ENCODE measurements around the gene PRR7. TPM values are rescaled to one million over a fixed set of nuclear protein-coding genes. Genes with fewer than 3 reads are reported as not detected.
A peak's percentile ranks its signal among the peaks of the same experiment; 100 is the strongest.

The PRR7 gene
- total RNA-seq, 1 donor from 2014 or later = 8.8 TPM

DNA sequence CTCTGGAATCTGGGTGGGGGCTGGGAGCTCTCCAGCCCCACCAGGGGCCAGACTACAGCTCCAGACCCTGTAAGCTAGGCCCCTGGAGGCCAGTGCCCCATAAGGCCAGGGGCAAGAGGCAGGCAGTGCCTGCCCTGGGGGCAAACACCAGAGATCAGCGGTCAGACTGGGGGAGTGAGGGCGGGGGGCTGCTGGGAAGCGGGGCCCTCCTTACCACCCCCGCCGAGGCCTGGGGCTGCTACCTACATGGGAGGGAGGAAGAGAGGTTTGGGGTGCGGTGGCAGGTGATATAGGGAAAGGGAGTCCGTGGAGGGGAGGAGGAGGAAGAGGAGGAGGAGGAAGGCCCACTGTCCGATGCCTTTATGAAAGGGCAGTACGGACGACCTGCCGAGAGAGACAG lies 12.7 kb downstream of the PRR7 start:
- no peak overlapping the region for H3K27ac Mint-ChIP-seq
- DNase-seq (ENCODE audit: extremely low spot score, unreplicated experiment) = no peak
- no peak overlapping the region for H3K4me3 Mint-ChIP-seq
- TF ChIP-seq, protein P1, sequence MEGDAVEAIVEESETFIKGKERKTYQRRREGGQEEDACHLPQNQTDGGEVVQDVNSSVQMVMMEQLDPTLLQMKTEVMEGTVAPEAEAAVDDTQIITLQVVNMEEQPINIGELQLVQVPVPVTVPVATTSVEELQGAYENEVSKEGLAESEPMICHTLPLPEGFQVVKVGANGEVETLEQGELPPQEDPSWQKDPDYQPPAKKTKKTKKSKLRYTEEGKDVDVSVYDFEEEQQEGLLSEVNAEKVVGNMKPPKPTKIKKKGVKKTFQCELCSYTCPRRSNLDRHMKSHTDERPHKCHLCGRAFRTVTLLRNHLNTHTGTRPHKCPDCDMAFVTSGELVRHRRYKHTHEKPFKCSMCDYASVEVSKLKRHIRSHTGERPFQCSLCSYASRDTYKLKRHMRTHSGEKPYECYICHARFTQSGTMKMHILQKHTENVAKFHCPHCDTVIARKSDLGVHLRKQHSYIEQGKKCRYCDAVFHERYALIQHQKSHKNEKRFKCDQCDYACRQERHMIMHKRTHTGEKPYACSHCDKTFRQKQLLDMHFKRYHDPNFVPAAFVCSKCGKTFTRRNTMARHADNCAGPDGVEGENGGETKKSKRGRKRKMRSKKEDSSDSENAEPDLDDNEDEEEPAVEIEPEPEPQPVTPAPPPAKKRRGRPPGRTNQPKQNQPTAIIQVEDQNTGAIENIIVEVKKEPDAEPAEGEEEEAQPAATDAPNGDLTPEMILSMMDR (conservative IDR thresholded peaks at IDR 0.05) = no peak
- no peaks in the 10 kb centered on the region for H3K9me3 Mint-ChIP-seq
- H3K4me1 Mint-ChIP-seq (ENCODE audit: unreplicated experiment) = peaks cover 16% of the 10 kb centered on the region
- peaks cover 17% of the 10 kb centered on the region for H3K36me3 Mint-ChIP-seq
- H3K27me3 Mint-ChIP-seq = no peaks in the 10 kb centered on the region

DNA sequence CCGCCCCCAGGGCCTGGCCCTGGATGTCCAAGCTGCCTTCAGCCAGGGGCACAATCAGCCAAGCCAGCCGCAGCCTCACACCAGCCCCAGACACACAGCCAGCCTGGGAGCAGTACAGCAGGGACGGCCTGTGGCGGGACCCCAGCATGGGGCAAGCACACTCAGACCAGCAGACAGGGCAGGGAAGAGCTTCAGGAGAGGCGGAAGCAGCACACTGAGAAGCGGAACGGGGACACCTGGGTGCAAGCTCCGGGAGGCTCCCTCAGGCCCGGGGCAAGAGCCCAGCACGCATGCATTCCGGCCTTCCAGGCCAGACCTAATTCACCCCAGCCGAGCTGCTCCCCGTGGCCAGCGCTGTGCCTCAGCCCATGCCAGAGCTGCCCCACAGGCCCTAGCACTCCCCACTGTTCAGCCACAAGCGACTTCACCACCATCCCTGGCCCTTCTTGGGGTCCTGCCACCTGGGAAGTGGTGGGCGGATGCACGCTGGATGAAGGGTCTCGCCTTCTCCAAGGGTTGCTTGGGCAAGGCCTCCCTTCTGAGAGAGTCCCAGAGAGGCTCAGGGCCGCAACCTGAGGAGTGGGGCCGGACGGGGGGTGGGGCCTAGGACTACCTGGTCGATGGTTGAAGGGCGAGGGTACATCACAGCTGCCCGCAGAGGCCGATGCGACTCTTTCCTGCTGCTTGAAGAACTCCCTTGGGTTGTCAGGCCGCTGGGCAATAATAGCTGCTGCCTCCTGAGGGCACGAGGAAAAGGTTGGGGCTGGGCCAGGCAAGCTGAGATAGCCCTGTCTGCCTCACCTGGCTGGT lies 13.4 kb downstream of the PRR7 start:
- H3K4me3 Mint-ChIP-seq = no peak overlapping the region
- H3K4me1 Mint-ChIP-seq (ENCODE audit: unreplicated experiment) = peaks cover 16% of the 10 kb centered on the region
- H3K27ac Mint-ChIP-seq = no peak overlapping the region
- TF ChIP-seq, protein P1 (conservative IDR thresholded peaks at IDR 0.05) = no peak
- peaks cover 17% of the 10 kb centered on the region for H3K36me3 Mint-ChIP-seq
- no peaks in the 10 kb centered on the region for H3K27me3 Mint-ChIP-seq
- no peaks in the 10 kb centered on the region for H3K9me3 Mint-ChIP-seq
- no peak for DNase-seq (ENCODE audit: extremely low spot score, unreplicated experiment)

DNA sequence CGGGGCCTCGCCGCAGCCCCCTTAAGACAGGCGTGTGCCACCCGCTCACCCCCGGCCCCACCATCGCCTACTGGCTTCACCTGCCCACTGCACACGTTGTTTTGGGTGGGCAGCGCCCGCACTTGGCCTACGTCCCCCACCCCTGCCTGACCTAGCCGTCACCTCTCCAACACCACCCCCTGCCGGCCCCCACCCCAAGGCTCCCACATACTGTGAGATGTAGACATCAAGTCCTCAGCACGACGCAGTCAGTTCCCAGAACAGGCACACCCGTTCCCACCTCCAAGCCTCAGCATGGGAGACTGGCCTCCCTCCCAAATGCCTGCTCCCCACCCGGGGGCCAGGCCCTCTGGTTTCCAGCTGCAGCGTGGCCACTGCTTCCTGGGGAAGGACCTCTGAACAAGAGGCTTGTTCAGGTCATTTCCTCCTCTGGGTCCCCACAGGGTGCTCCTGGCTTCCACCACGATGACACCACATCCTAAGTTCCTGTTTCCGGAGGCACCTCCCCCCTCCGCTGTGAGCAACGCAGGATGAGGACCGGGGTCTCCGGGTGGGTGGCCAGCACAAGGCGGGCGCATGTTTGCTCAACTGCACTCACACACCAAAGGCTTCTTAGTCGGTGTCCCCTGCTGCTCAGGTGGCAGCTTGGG lies 15.5 kb downstream of the PRR7 start:
- H3K4me1 Mint-ChIP-seq (ENCODE audit: unreplicated experiment) = peaks cover 10% of the 10 kb centered on the region
- no peak for DNase-seq (ENCODE audit: extremely low spot score, unreplicated experiment)
- H3K36me3 Mint-ChIP-seq = peaks cover 34% of the 10 kb centered on the region
- H3K27ac Mint-ChIP-seq = no peak overlapping the region
- H3K27me3 Mint-ChIP-seq = no peaks in the 10 kb centered on the region
- no peak overlapping the region for H3K4me3 Mint-ChIP-seq
- no peaks in the 10 kb centered on the region for H3K9me3 Mint-ChIP-seq
- TF ChIP-seq, protein P1 (conservative IDR thresholded peaks at IDR 0.05) = no peak

GRCh38 chr5:177465044-177465443 lies 18.4 kb downstream of the PRR7 start:
- H3K4me1 Mint-ChIP-seq (ENCODE audit: unreplicated experiment) = peaks cover 15% of the 10 kb centered on the region
- DNase-seq (ENCODE audit: extremely low spot score, unreplicated experiment) = no peak
- no peak overlapping the region for H3K27ac Mint-ChIP-seq
- H3K4me3 Mint-ChIP-seq = peak overlapping the region; percentile 39
- H3K9me3 Mint-ChIP-seq = no peaks in the 10 kb centered on the region
- H3K27me3 Mint-ChIP-seq = no peaks in the 10 kb centered on the region
- H3K36me3 Mint-ChIP-seq = peaks cover 43% of the 10 kb centered on the region
- TF ChIP-seq, protein P1 (conservative IDR thresholded peaks at IDR 0.05) = no peak

GRCh38 chr5:177466861-177467260 lies 20.2 kb downstream of the PRR7 start:
- Mint-ChIP-seq H3K9me3 (no peaks in the 10 kb centered on the region), H3K4me3 (no peak overlapping the region), H3K27me3 (no peaks in the 10 kb centered on the region), H3K4me1 (ENCODE audit: unreplicated experiment) (peaks cover 16% of the 10 kb centered on the region), H3K36me3 (peaks cover 37% of the 10 kb centered on the region), H3K27ac (no peak overlapping the region)
- TF ChIP-seq, protein P1 (conservative IDR thresholded peaks at IDR 0.05) = no peak
- DNase-seq (ENCODE audit: extremely low spot score, unreplicated experiment) = no peak

Measured in type B pancreatic cell (in vitro differentiated cells).